K562 (cell line): ENCODE results near the gene ERRFI1.

Experiments
- CBX8 ChIP-seq: fragments of 200-600 bp; sonication (generic); IDR thresholded peaks from 2 replicates; pipeline ENCODE4 v1.6.1; 2012; ENCODE audit warnings: borderline replicate concordance, mixed run types, low read depth, mild to moderate bottlenecking, moderate library complexity, mixed read lengths, low read length, control low read depth, inconsistent platforms; ENCODE audit not compliant: poor library complexity, severe bottlenecking; ENCODE audit errors: extremely low read depth
- CTCF ChIP-seq, 3 experiments: IDR thresholded peaks in 2 of 3; conservative IDR thresholded peaks in 1 of 3; 2 replicates each; pipeline ENCODE4 v1.5.1; 2011 to 2012; ENCODE audit warnings: low read length in 3 of 3, mild to moderate bottlenecking in 3 of 3, control low read depth in 2 of 3, improper control_type of control experiment in 1 of 3, inconsistent platforms in 1 of 3, low read depth in 1 of 3, mixed read lengths in 1 of 3, moderate library complexity in 1 of 3; ENCODE audit not compliant: insufficient read depth in 2 of 3
- MAZ ChIP-seq, 2 experiments: fragments of 450-650 bp in 1 of 2; sonication (generic) in 1 of 2; formaldehyde crosslinking; IDR thresholded peaks in 1 of 2; conservative IDR thresholded peaks in 1 of 2; 2 replicates each; pipeline versions ENCODE4 v1.4.0 to v1.5.0; 2020; ENCODE audit warnings: mild to moderate bottlenecking in 1 of 2, missing genetic modification reagents in 1 of 2
- ZNF24 ChIP-seq: fragments of 450-650 bp; IDR thresholded peaks from 2 replicates; pipeline ENCODE4 v1.6.1; 2016
- ZNF780A ChIP-seq: fragments of 250-450 bp; sonication (Bioruptor Pico); IDR thresholded peaks from 2 replicates; pipeline ENCODE4 v1.5.0; 2021; ENCODE audit warnings: mild to moderate bottlenecking

- no peak for TF ChIP-seq ZNF780A (CRISPR knock-in tag)
- no peak for TF ChIP-seq CTCF (IDR thresholded peaks at IDR 0.05 in 2 of 3, conservative IDR thresholded peaks at IDR 0.05 in 1 of 3; ENCODE audit: insufficient read depth in 2 of 3, low read depth in 1 of 3, low read length in 3 of 3)
- no peak for TF ChIP-seq CBX8
- TF ChIP-seq MAZ (CRISPR knock-in tag; conservative IDR thresholded peaks at IDR 0.05 in 1 of 2, IDR thresholded peaks at IDR 0.05 in 1 of 2) = no peak
- TF ChIP-seq ZNF24 = no peak
Measured at GRCh38 chr1:8025671-8026144, 401 bp downstream of the ERRFI1 start.
